ENCODE results near the gene RTN4RL1.
A peak's percentile ranks its signal among the peaks of the same experiment; 100 is the strongest.
"Not testable (repeated sequence)": the region's sequence is repeated elsewhere in the genome, so short reads cannot be mapped to it uniquely, and the experiment has no call there.

The RTN4RL1 gene

GRCh38 chr17:1916316-1916715, 108.8 kb downstream of the RTN4RL1 start:
- peak; percentile 46 to 66 (median 47) for DNase-seq

GRCh38 chr17:1915889-1916288, 109.2 kb downstream of the RTN4RL1 start:
- peak in 1 of 3 experiments; percentile 66 for DNase-seq

- DNase-seq: peak in 1 of 3 experiments; percentile 8
Observed at GRCh38 chr17:1914661-1915083, 110.5 kb downstream of the RTN4RL1 start.

GRCh38 chr17:1913702-1914101, 111.4 kb downstream of the RTN4RL1 start:
- DNase-seq: no peak

GRCh38 chr17:1912146-1912545, 113.0 kb downstream of the RTN4RL1 start:
- no peak for DNase-seq

- DNase-seq: no peak
Observed at GRCh38 chr17:1909985-1910384, 115.1 kb downstream of the RTN4RL1 start.

GRCh38 chr17:1908699-1909309, 116.3 kb downstream of the RTN4RL1 start:
- peak; percentile 10 to 77 (median 61) for DNase-seq

- no peak for DNase-seq
Observed at GRCh38 chr17:1907909-1908698, 117.0 kb downstream of the RTN4RL1 start.

- no peak for DNase-seq
Observed at GRCh38 chr17:1907216-1907631, 117.9 kb downstream of the RTN4RL1 start.

GRCh38 chr17:1906662-1907101, 118.5 kb downstream of the RTN4RL1 start:
- DNase-seq: peak in 1 of 3 experiments; percentile 6

GRCh38 chr17:1905190-1905913, 119.8 kb downstream of the RTN4RL1 start:
- DNase-seq: peak; percentile 75 to 93 (median 89)

- DNase-seq: peak; percentile 26 to 65 (median 47)
Observed at GRCh38 chr17:1904273-1905182, 120.6 kb downstream of the RTN4RL1 start.

- no peak for DNase-seq
Observed at GRCh38 chr17:1899403-1900000, 125.6 kb downstream of the RTN4RL1 start.

- DNase-seq: no peak
Observed at GRCh38 chr17:1898872-1899271, 126.3 kb downstream of the RTN4RL1 start.

- DNase-seq: peak in 2 of 3 experiments; percentile 11 to 67
Observed at GRCh38 chr17:1898332-1898731, 126.8 kb downstream of the RTN4RL1 start.

- DNase-seq: no peak
Observed at GRCh38 chr17:1897105-1897656, 128.0 kb downstream of the RTN4RL1 start.

- DNase-seq: no peak
Observed at GRCh38 chr17:1896243-1897104, 128.7 kb downstream of the RTN4RL1 start.

GRCh38 chr17:1895479-1895878, 129.7 kb downstream of the RTN4RL1 start:
- not testable (repeated sequence) for DNase-seq

- no peak for DNase-seq
Observed at GRCh38 chr17:1894753-1895339, 130.3 kb downstream of the RTN4RL1 start.

All from NCI-H1417 (cell line).